Hematopoietic multipotent progenitor cell treated with erythropoietin and hydrocortisone succinate and interleukin-3 and kit ligand, for 6 days (in vitro differentiated cells): ENCODE measurements around the gene FBN1.
A peak's percentile ranks its signal among the peaks of the same experiment; 100 is the strongest.

ENCODE experiments used
- DNase-seq: peaks from one replicate; pipeline ENCODE4 v3.0.0-alpha.2; 2015

The FBN1 gene

GRCh38 chr15:48650931-48651330 lies 5.4 kb upstream of the FBN1 start:
- no peak for DNase-seq

- DNase-seq = peak; percentile 45
Measured at GRCh38 chr15:48647962-48648361, 2.5 kb upstream of the FBN1 start.

- DNase-seq = no peak
Measured at GRCh38 chr15:48646331-48646730, 822 bp upstream of the FBN1 start.

- DNase-seq = peak; percentile 57
Measured at GRCh38 chr15:48644827-48645557, 517 bp downstream of the FBN1 start.

- peak; percentile 49 for DNase-seq
Measured at GRCh38 chr15:48644467-48644826, 1.1 kb downstream of the FBN1 start.

- no peak for DNase-seq
Measured at GRCh38 chr15:48643776-48644466, 1.6 kb downstream of the FBN1 start.

GRCh38 chr15:48643206-48643605 lies 2.3 kb downstream of the FBN1 start:
- DNase-seq = no peak

GRCh38 chr15:48642795-48643194 lies 2.7 kb downstream of the FBN1 start:
- DNase-seq = no peak

GRCh38 chr15:48641416-48641815 lies 4.1 kb downstream of the FBN1 start:
- DNase-seq = peak; percentile 73

GRCh38 chr15:48638963-48639362 lies 6.5 kb downstream of the FBN1 start:
- no peak for DNase-seq

GRCh38 chr15:48637639-48638038 lies 7.9 kb downstream of the FBN1 start:
- no peak for DNase-seq

GRCh38 chr15:48636511-48636910 lies 9.0 kb downstream of the FBN1 start:
- DNase-seq = peak; percentile 32

- DNase-seq = no peak
Measured at GRCh38 chr15:48634893-48635292, 10.6 kb downstream of the FBN1 start.

GRCh38 chr15:48634096-48634495 lies 11.4 kb downstream of the FBN1 start:
- DNase-seq = no peak

- DNase-seq = no peak
Measured at GRCh38 chr15:48632651-48633050, 12.9 kb downstream of the FBN1 start.

GRCh38 chr15:48631176-48631770 lies 14.2 kb downstream of the FBN1 start:
- DNase-seq = peak; percentile 61

GRCh38 chr15:48630245-48630644 lies 15.3 kb downstream of the FBN1 start:
- no peak for DNase-seq

- no peak for DNase-seq
Measured at GRCh38 chr15:48628832-48629231, 16.7 kb downstream of the FBN1 start.

- no peak for DNase-seq
Measured at GRCh38 chr15:48627260-48627940, 18.1 kb downstream of the FBN1 start.

GRCh38 chr15:48625126-48625525 lies 20.4 kb downstream of the FBN1 start:
- DNase-seq = no peak

- no peak for DNase-seq
Measured at GRCh38 chr15:48624700-48625099, 20.8 kb downstream of the FBN1 start.

- DNase-seq = no peak
Measured at GRCh38 chr15:48623456-48623855, 22.1 kb downstream of the FBN1 start.

- no peak for DNase-seq
Measured at GRCh38 chr15:48622237-48622636, 23.3 kb downstream of the FBN1 start.

GRCh38 chr15:48619446-48619845 lies 26.1 kb downstream of the FBN1 start:
- DNase-seq = no peak
